HFFc6 (cell line): ENCODE measurements around the gene DNM1. TPM values are rescaled to one million over a fixed set of nuclear protein-coding genes. Genes with fewer than 3 reads are reported as not detected.

ENCODE experiments used
- DNase-seq: peaks from one replicate; pipeline ENCODE4 v3.0.0-alpha.2; 2018
- H3K27ac Mint-ChIP-seq: 2 replicates; pipeline ENCODE4 v1.8.0; 2020; ENCODE audit warnings: mild to moderate bottlenecking, mixed read lengths
- H3K27me3 Mint-ChIP-seq: 2 replicates; pipeline ENCODE4 v1.8.0; 2021; ENCODE audit warnings: mild to moderate bottlenecking, moderate library complexity, mixed read lengths; ENCODE audit not compliant: insufficient read depth
- H3K36me3 Mint-ChIP-seq: 2 replicates; pipeline ENCODE4 v1.8.0; 2021; ENCODE audit warnings: low read depth, mixed read lengths
- H3K4me1 Mint-ChIP-seq: 2 replicates; pipeline ENCODE4 v1.8.0; 2020; ENCODE audit warnings: low read depth, mixed read lengths
- H3K4me3 Mint-ChIP-seq: 2 replicates; pipeline ENCODE4 v1.8.0; 2020; ENCODE audit warnings: mild to moderate bottlenecking, moderate library complexity, mixed read lengths
- H3K9me3 Mint-ChIP-seq: 2 replicates; pipeline ENCODE4 v1.8.0; 2020; ENCODE audit warnings: mild to moderate bottlenecking, mixed read lengths
- total RNA-seq, 6 experiments: library from RNA; stranded (reverse); fragmentation: NEBNext Ultra II Directional; extraction: Animal tissue kit (Norgen Biotek cat#: 25700); gene quantifications; 2 replicates in 1 of 6; 3 replicates in 5 of 6; pipeline ENCODE4 v1.2.3, GENCODE V29; 2021
- TF ChIP-seq, protein P1 (sequence below): fragments of 200-600 bp; sonication (generic); IDR thresholded peaks from 2 replicates; pipeline ENCODE4 v1.5.0; 2021; ENCODE audit warnings: antibody characterized with exemption, mild to moderate bottlenecking

DNM1 gene
- total RNA-seq, 6 experiments from 2014 or later: 17.4 to 38.2 (median 32.7) TPM

DNA sequence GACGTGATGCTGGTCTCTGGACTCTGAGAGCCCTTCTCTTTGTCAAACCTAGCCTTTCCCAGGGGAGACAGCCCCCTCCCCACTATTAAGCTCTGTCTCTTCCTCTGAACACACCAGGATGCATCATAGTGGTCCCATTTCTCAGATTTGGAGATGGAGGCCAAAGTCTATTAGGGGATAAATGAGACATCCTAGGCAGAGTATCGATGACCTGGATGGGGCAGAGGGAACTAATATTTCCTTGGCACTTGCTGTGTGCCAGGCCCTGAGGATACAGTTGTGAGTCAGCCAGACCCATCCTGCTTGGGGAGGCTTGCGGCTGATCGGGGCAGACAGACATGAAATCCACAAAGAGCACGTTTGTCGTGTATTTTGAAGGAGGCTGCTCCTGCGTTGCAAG, 5.2 kb downstream of the DNM1 start:
- Mint-ChIP-seq H3K4me1 (peaks cover 40% of the 10 kb centered on the region), H3K27ac (no peak overlapping the region), H3K36me3 (no peaks in the 10 kb centered on the region), H3K27me3 (no peaks in the 10 kb centered on the region), H3K9me3 (no peaks in the 10 kb centered on the region), H3K4me3 (no peak overlapping the region)
- TF ChIP-seq, protein P1, sequence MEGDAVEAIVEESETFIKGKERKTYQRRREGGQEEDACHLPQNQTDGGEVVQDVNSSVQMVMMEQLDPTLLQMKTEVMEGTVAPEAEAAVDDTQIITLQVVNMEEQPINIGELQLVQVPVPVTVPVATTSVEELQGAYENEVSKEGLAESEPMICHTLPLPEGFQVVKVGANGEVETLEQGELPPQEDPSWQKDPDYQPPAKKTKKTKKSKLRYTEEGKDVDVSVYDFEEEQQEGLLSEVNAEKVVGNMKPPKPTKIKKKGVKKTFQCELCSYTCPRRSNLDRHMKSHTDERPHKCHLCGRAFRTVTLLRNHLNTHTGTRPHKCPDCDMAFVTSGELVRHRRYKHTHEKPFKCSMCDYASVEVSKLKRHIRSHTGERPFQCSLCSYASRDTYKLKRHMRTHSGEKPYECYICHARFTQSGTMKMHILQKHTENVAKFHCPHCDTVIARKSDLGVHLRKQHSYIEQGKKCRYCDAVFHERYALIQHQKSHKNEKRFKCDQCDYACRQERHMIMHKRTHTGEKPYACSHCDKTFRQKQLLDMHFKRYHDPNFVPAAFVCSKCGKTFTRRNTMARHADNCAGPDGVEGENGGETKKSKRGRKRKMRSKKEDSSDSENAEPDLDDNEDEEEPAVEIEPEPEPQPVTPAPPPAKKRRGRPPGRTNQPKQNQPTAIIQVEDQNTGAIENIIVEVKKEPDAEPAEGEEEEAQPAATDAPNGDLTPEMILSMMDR: no peak
- no peak for DNase-seq

DNA sequence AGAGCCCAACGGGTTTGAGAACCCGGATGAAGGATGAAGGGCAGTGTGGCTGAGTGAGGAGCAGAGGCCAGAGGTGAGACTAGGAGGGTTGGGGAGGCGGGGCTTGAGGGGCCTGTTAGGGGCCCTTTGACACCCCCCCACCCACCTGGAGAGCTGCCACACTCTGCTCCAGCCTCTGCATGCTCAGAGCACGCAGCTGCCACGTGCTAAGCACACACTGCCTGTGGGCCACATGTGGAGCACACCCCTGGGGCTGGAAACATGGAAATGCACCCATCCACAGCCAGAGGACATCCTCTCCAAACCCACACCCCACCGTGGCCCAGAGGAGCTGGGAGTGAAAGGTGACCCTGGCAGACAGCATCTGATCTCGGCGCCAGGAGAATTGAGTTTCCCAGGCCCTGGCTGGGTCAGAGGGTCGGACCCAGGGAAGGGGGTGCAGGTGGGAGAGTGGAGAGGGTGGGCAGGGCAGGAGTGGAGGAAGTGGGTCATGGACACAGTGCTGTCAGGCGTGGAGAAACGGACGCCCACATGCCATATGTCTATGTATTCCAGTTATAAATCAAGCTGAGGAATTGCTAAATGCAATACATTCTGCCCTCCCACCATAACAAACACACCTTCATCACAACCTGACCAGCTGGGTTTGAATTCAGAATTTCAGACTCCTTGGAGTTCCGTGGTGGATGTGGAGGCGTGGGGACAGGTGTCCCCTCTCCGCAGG, 5.9 kb downstream of the DNM1 start:
- Mint-ChIP-seq H3K4me1 (peaks cover 39% of the 10 kb centered on the region), H3K9me3 (no peaks in the 10 kb centered on the region), H3K27me3 (no peaks in the 10 kb centered on the region), H3K4me3 (no peak overlapping the region), H3K27ac (no peak overlapping the region), H3K36me3 (no peaks in the 10 kb centered on the region)
- TF ChIP-seq, protein P1: no peak
- DNase-seq: no peak

DNA sequence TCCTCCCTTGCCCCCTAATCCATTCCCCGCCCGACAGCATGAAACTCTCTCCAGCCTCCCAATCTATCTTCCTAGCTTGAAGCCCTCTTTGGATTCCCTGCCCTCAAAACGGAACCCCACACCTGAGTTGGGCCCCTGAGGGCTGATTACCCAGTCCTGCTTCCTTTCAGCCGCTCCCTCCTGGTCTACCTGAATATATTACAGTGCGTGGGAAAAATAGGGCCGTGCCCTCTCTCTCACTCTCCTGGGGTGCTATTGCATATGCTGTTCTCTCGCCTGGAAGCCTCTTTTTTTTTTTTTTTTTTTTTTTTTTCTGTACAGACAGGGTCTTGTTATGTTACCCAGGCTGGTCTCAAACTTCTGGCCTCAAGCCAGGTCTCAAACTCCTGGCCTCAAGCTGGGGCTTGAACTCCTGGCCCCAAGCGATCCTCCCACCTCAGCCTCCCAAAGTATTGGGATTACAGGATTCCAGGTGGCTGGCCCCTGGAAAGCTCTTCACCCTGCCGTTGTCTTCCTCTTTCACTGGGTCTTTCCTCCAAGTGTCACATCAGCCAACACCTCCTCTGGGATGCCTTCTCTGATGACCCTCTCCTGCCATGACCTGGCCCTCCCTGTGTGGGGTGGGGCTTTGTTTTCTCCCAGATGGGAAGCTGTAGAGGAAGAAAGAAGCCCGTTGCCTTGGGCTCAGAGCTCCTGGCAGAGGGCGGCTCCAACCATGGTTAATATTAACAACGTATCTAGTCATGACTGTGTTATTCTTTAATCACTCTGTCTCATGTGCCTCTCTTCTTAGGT, 8.2 kb downstream of the DNM1 start:
- Mint-ChIP-seq H3K27ac (peak overlapping the region; percentile 61), H3K4me1 (peaks cover 47% of the 10 kb centered on the region), H3K27me3 (0 out of 2 replicates have a peak, but pooled peaks cover 2% of the 10 kb centered on the region), H3K4me3 (no peak overlapping the region; the same call in 1 of the 2 replicates), H3K36me3 (no peaks in the 10 kb centered on the region), H3K9me3 (no peaks in the 10 kb centered on the region)
- TF ChIP-seq, protein P1: no peak
- no peak for DNase-seq

DNA sequence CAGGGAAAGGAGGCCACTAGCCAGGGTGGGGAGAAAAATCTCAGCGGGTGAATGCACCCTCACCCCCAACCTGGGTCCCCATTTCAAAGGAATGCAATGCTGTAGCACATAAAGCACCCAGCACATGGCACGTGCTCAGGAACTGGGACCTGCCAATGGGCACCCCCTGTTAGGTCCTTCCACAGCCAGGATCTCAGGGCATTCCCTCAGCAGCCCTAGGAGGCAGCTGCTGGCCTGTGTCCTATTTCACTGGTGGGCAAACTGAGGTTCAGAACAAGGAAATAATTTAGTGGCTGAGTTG, 8.8 kb downstream of the DNM1 start:
- H3K27ac Mint-ChIP-seq: peak overlapping the region; percentile 61; the same call in 1 of the 2 replicates
- no peaks in the 10 kb centered on the region for H3K36me3 Mint-ChIP-seq
- no peak for DNase-seq
- H3K4me3 Mint-ChIP-seq: no peak overlapping the region
- H3K27me3 Mint-ChIP-seq: 0 out of 2 replicates have a peak, but pooled peaks cover 2% of the 10 kb centered on the region
- TF ChIP-seq, protein P1: no peak
- H3K9me3 Mint-ChIP-seq: no peaks in the 10 kb centered on the region
- H3K4me1 Mint-ChIP-seq: peaks cover 47% of the 10 kb centered on the region

DNA sequence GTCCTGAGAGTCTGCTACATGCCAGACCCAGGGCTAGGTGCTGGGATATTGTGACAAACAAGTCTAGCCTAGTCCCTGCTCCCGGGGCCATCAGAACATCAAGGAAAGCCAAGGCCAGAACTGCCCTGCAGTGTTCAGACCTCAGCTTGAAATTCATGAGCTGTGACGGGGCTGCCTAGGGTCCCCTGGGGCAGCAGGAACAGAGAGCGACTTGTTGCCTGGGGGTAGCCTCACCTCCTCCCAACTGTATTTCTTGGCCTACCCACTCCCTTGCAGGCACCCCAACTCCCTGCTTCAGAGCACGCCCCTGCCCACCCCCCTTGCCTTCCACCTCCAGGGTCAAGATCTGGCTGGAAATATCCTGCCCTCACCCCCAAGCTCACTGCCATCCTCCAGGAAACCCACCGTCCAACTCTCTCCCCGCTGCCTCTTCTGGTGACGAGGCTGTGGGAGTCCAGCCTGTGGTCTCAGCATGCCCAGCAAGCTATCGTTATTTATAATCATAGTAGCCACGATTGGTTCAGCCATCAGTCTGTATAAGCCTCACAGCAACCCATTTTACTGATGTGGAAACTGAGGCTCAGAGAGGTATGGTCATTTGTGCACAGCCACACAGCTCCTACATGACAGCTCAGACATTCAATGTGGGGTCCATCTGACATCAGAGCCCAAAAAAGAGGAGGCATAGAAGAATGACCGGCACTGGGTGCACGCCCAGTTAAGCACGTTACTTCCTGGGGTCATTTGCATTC, 10.7 kb downstream of the DNM1 start:
- H3K4me1 Mint-ChIP-seq: peaks cover 45% of the 10 kb centered on the region
- peaks cover 9% of the 10 kb centered on the region; the same call in 1 of the 2 replicates for H3K36me3 Mint-ChIP-seq
- H3K4me3 Mint-ChIP-seq: no peak overlapping the region
- no peaks in the 10 kb centered on the region for H3K9me3 Mint-ChIP-seq
- H3K27me3 Mint-ChIP-seq: peaks cover 2% of the 10 kb centered on the region; the same call in 1 of the 2 replicates
- TF ChIP-seq, protein P1: no peak
- H3K27ac Mint-ChIP-seq: no peak overlapping the region; the same call in 1 of the 2 replicates
- no peak for DNase-seq
